Panc1 (cell line): ENCODE measurements around the gene CHRNB1. TPM values are rescaled to one million over a fixed set of nuclear protein-coding genes. Genes with fewer than 3 reads are reported as not detected.

Experiments used
- ATAC-seq: fragments of 200-7000 bp; cut with Tn5 transposase; 2 replicates; pipeline ENCODE4 v1.9.1; 2020; ENCODE audit warnings: mild to moderate bottlenecking, moderate library complexity
- BruUV-seq: library from RNA; stranded (reverse); fragments of 400-500 nt; replicated peaks from 2 replicates; lab custom pipeline; 2021; lab: Mats Ljungman, UMichigan
- CTCF ChIA-PET: fragments of 300-600 bp; sonication (Branson Sonifier 250); formaldehyde crosslinking; loops from one replicate; lab custom pipeline; 2022; ENCODE audit warnings: antibody characterized with exemption; lab: Charles Lee
- POLR2A ChIA-PET: fragments of 300-600 bp; sonication (Branson Sonifier 250); formaldehyde crosslinking; loops from one replicate; lab custom pipeline; 2022; ENCODE audit warnings: antibody characterized with exemption; lab: Charles Lee
- DNase-seq: peaks from one replicate; pipeline ENCODE4 v3.0.0-alpha.2; 2010; ENCODE audit warnings: low read depth, low spot score
- H3K27ac ChIP-seq: 2 replicates; pipeline ENCODE4 v1.5.1; 2011; ENCODE audit warnings: mild to moderate bottlenecking, low read length, inconsistent platforms
- H3K27me3 ChIP-seq: fragments of 200-500 bp; sonication (Bioruptor generic); 2 replicates; pipeline ENCODE4 v1.6.0; 2014; ENCODE audit warnings: low read length, inconsistent platforms; ENCODE audit not compliant: control insufficient read depth, insufficient read depth
- H3K36me3 ChIP-seq: fragments of 200-500 bp; sonication (Bioruptor generic); 2 replicates; pipeline ENCODE4 v1.5.1; 2014; ENCODE audit warnings: inconsistent platforms, mild to moderate bottlenecking, low read length, moderate library complexity; ENCODE audit not compliant: control insufficient read depth, insufficient read depth
- H3K4me1 ChIP-seq: 2 replicates; pipeline ENCODE4 v1.5.1; 2011; ENCODE audit warnings: inconsistent platforms, mild to moderate bottlenecking, low read length, moderate library complexity; ENCODE audit not compliant: control insufficient read depth, insufficient read depth
- H3K4me3 ChIP-seq, 2 experiments: 2 replicates each; pipeline ENCODE4 v1.5.1; 2011 to 2012; ENCODE audit warnings: low read depth in 2 of 2, low read length in 2 of 2, mild to moderate bottlenecking in 2 of 2, inconsistent platforms in 1 of 2, moderate library complexity in 1 of 2
- H3K9me3 ChIP-seq: fragments of 200-500 bp; sonication (Bioruptor generic); 2 replicates; pipeline ENCODE4 v1.5.1; 2014; ENCODE audit warnings: low read depth, mild to moderate bottlenecking, inconsistent platforms, low read length, moderate library complexity; ENCODE audit not compliant: control insufficient read depth, insufficient read depth
- CTCF ChIP-seq: fragments of 450-650 bp; IDR thresholded peaks from 2 replicates; pipeline ENCODE4 v1.5.1; 2017; ENCODE audit warnings: mild to moderate bottlenecking
- POLR2AphosphoS5 ChIP-seq: IDR thresholded peaks from 2 replicates; pipeline ENCODE4 v1.6.1; 2012; ENCODE audit warnings: mild to moderate bottlenecking, low read depth, low read length, moderate library complexity
- REST ChIP-seq, 2 experiments: IDR thresholded peaks; 2 replicates each; pipeline ENCODE4 v1.6.1; 2011 to 2012; ENCODE audit warnings: low read depth in 2 of 2, control low read depth in 1 of 2, low read length in 1 of 2, mild to moderate bottlenecking in 1 of 2, moderate library complexity in 1 of 2; ENCODE audit not compliant: insufficient read depth in 1 of 2
- SIN3A ChIP-seq: IDR thresholded peaks from 2 replicates; pipeline ENCODE4 v1.6.1; 2012; ENCODE audit warnings: low read depth, mild to moderate bottlenecking, low read length, moderate library complexity, borderline replicate concordance; ENCODE audit not compliant: insufficient read depth
- TCF7L2 ChIP-seq: IDR thresholded peaks from 2 replicates; pipeline ENCODE4 v1.6.1; 2011; ENCODE audit warnings: mild to moderate bottlenecking, low read depth, low read length, inconsistent platforms
- in situ Hi-C: cut with HindIII; loops from 2 replicates; pipeline ENCODE4 v1.10.0; 2016; ENCODE audit warnings: low sequenced_read_pairs, low pct_unique_long_range_greater_than_20kb
- intact Hi-C: fragments of 100-400 bp; cut with micrococcal nuclease; formaldehyde crosslinking; loops from one replicate; pipeline ENCODE4 v1.10.0; 2022; ENCODE audit not compliant: unreplicated experiment
- total RNA-seq: library from RNA; stranded (reverse); gene quantifications from one replicate; pipeline ENCODE4 v1.2.1, GENCODE V29; 2021; ENCODE audit not compliant: unreplicated experiment

CHRNB1 gene
- total RNA-seq, 1 experiment from 2014 or later, result 14.3 TPM

GRCh38 chr17:7464081-7464480 lies 19.2 kb downstream of the CHRNB1 start:
- no peak overlapping the region for H3K4me3 ChIP-seq
- no peak for ATAC-seq
- H3K36me3 ChIP-seq, result no peaks in the 10 kb centered on the region
- ChIA-PET CTCF (no interaction called here), POLR2A (no interaction called here)
- H3K27me3 ChIP-seq, result no peaks in the 10 kb centered on the region
- intact Hi-C loops, result no loop called here
- H3K9me3 ChIP-seq, result no peaks in the 10 kb centered on the region
- in situ Hi-C loops, result no loop called here
- no peak for TF ChIP-seq CTCF
- TF ChIP-seq REST (IDR thresholded peaks at IDR 0.05; ENCODE audit: insufficient read depth in 1 of 2, low read depth in 2 of 2, low read length in 1 of 2), result no peak
- no peak for TF ChIP-seq POLR2AphosphoS5
- no peak for TF ChIP-seq TCF7L2
- no peak for TF ChIP-seq SIN3A
- no peak for DNase-seq
- peaks cover 18% of the 10 kb centered on the region for H3K4me1 ChIP-seq
- BruUV-seq, result no TSS peak
- no peak overlapping the region for H3K27ac ChIP-seq

GRCh38 chr17:7465597-7466275 lies 20.9 kb downstream of the CHRNB1 start:
- BruUV-seq, result no TSS peak

More at GRCh38 chr17:7465597-7466275, 20.9 kb downstream of the CHRNB1 start:
- CTCF ChIA-PET, result interaction anchor here (0.6 kb wide), 1 partner anchor 17 kb away, joined by 6 read pairs; no protein-coding TSS in a partner anchor
- DNase-seq (no peak), ATAC-seq (no peak)
- Histone ChIP-seq H3K4me3 (no peak overlapping the region), H3K27ac (no peak overlapping the region), H3K36me3 (no peaks in the 10 kb centered on the region), H3K4me1 (peaks cover 18% of the 10 kb centered on the region), H3K9me3 (no peaks in the 10 kb centered on the region), H3K27me3 (no peaks in the 10 kb centered on the region)
- in situ Hi-C loops, result no loop called here
- intact Hi-C loops, result no loop called here
- TF ChIP-seq REST (IDR thresholded peaks at IDR 0.05; ENCODE audit: insufficient read depth in 1 of 2, low read depth in 2 of 2, low read length in 1 of 2) (no peak), POLR2AphosphoS5 (no peak), SIN3A (no peak), TCF7L2 (no peak), CTCF (no peak)
- POLR2A ChIA-PET, result interaction anchor here (0.7 kb wide), 1 partner anchor 18 kb away, joined by 3 read pairs; no protein-coding TSS in a partner anchor
